ENCODE measurements around the gene SRPX2.

The SRPX2 gene

DNA sequence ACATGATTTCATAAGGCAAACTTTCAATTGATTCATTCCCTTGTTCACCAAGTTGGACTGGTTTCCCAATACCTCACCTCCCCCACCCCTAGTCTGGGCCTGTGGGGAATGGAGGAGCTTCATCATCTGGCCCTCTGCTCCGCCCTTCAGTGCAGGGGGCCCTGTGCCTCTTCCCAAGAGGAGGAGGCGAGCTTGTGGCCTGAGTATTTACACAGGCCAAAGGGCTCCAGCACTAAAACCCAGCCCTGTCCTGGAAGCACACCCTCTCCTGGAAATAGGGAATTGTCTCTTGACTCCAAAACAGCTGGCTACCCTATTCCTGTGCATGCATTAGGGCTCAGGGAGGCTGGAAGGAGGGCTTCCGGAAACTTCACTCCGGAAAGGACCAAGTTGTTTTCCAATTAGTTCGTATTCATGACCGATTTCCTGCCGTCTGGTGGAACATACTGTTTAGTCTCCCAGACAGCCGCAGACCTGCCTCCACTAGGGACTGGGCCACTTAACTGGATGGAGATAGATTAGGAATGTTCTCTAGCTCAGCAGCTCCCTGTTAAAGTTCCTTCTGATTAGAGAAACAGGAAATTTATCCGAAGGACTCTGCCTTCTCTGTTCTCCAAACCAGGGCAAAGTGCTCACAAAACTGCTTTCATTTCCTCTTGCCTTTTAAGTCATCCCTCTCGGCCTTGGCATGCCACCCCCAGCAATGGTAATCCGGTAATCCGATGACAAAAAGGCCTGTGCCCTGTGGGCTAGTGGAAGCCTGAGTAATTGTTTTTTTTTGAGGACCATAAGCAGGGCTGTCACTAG lies 5.8 kb downstream of the SRPX2 start:
- no peak for DNase-seq (ENCODE audit: low spot score)

DNA sequence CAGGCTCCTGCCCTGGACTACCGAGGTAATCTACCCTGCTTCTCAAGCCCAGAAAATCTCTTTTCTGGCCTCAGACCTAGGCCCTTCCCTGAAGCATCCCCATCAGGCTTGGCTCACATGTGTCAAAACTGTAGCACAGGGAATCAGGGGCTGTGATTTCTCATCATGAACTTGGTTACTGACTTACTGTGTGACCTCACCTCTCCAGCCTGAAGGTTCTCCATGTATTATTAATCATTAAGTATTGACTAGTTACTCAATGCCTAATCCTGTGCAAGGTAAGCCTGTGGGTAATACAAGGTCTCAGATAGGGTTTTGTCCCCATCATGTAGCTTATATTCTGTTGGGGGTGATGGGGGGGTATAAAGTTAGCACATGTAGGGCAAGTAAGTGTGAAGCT lies 6.8 kb downstream of the SRPX2 start:
- DNase-seq (ENCODE audit: low spot score): no peak

DNA sequence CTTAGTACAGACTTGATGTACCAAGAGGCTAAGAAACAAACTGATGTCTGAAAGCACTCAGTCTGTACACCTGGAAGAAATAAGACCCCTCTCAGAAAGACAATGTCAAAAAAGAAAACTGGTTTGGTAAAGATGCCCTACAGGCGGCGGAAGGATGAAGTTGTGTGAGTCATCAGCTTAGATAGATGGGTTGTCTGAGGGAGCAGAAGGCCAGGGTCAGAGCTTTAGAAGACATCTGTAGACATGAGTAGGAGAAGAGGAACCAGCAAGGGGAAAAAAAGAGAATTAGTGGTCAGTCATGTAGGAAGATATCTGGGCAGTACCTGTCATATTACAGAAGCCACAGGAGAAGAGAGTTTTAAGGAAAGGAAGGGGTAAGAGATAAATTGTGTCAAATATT lies 8.3 kb downstream of the SRPX2 start:
- no peak for DNase-seq (ENCODE audit: low spot score)

DNA sequence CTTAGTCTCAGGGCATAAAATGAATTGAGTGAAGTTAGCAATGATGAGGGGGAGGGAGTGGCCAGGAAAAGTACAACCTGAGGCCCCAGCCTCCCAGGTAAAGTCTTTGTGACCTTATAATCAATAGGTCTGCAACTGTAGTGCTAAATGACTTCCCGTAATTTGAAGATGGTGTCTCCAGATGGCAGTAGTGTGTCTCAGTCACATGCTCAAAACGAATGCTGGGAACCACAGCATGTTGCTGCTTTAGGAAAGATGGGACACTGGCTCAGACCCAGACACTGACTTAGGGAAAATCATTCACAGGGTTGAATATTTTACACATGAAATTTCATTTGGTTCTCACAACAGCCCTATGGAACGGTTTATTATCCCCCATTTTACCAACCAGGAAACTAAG lies 10.3 kb downstream of the SRPX2 start:
- DNase-seq (ENCODE audit: low spot score): no peak

DNA sequence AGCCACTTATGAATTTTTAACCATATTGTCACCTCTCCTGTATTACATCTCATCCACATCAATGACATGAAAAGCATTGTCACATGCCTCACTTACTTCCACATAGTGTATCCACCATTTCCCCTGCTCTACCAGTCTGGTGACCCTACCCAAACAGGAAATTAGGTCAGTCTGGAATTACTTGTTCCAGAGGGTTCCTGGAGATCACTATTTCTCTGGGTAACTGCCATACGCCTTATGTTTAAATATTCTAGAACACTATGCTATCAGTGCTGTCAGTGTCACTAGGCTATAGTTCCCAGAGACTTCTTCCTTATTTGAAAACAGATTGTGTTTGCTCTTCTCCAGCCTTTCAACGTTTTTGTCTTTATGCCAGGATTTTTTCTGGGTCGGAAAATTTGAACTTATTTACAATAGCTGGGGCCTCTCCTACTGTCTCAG lies 15.0 kb downstream of the SRPX2 start:
- DNase-seq (ENCODE audit: low spot score): no peak

DNA sequence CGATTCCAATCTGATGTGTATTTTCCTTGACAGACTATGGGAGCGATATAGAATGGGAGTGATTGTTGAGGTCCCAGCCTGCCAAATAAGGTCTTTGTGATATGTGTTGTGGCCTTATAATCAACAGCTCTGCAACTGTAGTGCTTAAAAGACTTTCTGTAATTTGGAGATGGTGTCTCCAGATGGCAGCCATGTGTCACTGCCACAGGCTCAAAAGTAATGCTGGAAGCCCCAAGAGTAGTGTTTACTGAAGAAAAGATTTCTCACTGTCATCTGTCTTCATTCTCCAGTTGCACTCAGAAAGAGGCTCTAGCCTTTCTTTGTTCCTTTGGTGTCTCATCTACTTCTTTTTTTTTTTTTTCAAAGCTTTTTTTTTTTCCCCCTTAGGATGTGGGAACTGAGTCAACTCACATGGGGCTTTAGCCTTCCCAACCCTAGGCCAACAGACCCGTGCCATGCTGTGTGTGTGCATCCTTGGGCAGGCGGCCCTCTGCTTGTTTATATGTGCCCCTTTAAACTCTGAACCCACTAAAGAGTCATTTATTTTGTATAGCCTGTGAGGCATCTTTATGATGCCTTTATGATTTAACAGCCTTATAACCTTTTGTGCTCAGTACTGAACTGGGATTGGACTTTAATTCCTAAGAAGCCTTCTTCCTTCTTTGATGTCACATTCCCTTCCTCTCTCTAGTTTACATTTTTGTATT lies 15.6 kb downstream of the SRPX2 start:
- DNase-seq (ENCODE audit: low spot score): no peak

DNA sequence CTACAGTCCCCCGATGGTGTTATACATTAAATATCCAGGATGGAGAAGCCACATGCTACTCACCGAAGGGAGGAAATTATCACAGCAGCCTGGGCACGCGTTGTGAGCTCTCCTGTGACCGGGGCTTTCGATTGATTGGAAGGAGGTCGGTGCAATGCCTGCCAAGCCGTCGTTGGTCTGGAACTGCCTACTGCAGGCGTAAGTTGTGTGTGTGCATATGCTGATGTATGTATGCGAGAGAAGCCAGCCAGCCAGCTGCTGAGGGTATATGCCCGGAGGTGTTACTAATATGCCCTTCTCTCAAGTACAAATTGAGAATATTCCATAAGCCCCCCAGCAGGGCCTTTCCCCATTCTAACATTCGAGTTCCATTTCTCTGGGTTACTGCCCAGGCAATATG lies 18.2 kb downstream of the SRPX2 start:
- DNase-seq (ENCODE audit: low spot score): no peak

DNA sequence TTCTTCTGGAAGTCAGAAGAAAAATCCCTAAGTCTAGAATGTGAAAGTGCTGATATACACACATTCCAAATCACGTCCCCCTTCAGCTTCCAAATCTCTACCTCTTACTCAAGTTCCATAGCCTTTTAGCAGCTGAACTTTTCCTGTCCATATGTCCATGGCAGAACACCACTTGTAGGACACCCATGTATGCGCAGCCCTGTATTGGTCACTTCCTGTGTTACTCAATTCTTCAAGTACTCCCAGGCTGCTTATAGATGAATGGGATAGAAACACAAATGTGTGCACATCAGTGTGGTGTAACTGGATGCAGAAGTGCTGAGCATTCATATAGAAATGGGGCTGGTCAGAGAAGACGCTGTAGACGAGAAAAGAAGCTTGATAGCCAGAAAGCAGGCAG lies 18.8 kb downstream of the SRPX2 start:
- no peak for DNase-seq (ENCODE audit: low spot score)

DNA sequence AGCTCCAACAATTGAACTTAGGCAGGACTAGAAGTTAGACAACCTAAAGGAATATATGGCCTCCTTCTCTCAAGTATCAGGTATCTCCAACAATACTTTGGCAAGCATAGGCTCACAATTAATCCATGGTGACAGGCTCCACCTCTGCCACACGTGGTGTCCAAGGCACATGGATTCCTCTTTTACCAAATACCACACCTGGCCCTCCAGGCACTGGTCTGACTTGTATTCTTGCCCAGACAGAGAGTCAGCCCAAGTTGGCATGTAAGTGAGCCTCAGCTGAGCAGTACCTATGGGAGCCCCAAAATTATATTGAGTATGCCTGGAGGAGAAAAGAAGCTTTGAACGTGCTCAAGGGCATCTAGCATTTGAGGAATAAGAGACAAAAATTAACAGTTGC lies 19.6 kb downstream of the SRPX2 start:
- no peak for DNase-seq (ENCODE audit: low spot score)

DNA sequence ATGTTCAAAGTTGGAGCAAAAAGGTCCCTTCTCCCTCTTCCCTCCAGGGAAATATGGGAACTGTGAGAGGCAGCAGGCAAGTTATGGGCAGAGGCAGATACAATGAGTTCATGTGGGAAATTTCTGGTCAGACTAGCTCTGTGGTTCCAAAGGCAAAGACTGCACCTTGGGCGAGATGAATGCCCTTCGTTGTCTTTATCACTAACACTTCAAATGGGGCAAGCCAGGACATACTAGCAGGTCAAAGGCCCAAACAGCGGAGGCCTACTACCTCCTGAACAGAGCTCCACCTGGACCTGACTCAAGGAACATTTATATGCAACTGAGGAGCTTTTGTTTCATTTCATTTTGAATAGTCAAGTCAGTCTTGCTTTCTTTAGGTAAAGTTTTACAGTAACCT lies 29.0 kb downstream of the SRPX2 start:
- DNase-seq (ENCODE audit: low spot score): no peak

DNA sequence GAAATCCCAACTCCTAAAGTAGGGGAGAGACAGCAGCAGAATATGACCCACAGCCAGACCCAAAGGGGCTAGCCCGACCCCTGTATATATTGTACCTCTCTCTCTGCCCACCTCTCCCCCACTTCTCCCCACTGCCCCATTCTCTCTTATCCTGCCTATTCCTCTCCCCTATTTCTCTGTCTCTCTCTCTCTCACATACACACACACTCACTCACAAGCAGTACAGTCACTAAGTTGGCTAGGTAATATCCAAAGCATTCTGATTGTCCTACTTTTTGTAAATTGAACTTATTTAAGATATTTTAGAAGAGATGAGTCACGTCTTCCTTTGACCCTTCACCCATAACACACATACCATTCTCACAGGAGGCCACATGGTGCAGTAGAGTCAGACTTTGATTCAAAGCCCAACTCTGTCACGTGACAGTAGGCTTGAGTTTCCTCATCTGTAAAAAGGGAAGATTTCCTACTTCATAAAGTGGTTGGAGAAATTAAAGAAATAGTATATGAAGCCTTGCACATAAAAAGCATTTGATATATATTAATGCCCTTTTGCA lies 29.5 kb downstream of the SRPX2 start:
- DNase-seq (ENCODE audit: low spot score): no peak

DNA sequence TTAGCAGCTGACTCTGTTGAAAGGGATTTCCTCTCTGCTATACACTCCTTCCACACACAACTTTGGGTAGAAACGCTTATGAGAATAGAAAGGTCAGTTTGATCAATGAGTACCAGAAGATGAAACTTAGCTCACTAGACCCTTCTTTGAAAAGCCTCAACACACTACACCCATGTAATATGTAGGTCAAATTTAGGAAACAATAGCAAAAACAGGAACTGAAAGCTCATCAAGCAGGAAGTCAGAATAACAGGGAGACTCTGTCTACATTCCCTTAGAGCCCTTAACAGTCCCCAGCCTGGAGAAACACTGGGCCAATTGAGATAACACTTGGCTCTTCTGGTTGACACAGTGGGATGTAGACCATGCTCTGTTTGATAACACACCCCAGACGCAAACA lies 30.7 kb downstream of the SRPX2 start:
- peak; percentile 11 for DNase-seq (ENCODE audit: low spot score)

DNA sequence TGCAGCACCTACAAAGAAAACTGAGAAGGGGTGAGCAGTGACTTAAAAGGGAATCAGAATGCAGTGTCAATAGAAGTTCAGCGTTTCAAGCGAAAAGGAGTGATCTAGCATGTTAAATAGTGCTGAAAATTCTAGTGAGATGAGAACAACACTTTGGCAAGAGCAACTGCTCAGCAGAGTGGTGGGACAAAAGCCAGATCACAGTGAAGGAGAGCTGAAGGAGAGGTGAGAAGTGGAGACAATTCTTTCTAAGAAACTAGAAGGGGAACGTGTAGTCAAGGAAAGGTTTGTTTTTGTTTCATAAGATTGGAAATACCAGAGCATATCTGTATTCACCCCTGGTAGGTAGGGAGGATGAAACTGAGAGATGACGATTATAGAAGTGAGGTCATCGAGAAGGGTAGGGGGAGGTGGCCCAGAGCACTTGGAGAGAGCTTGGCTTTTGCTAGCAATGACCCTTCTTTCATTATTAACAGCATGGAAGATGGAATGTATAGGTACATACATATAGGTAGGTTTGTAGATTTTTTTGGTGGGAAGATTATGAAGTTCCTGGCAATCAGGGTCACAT lies 33.7 kb downstream of the SRPX2 start:
- DNase-seq (ENCODE audit: low spot score): no peak

DNA sequence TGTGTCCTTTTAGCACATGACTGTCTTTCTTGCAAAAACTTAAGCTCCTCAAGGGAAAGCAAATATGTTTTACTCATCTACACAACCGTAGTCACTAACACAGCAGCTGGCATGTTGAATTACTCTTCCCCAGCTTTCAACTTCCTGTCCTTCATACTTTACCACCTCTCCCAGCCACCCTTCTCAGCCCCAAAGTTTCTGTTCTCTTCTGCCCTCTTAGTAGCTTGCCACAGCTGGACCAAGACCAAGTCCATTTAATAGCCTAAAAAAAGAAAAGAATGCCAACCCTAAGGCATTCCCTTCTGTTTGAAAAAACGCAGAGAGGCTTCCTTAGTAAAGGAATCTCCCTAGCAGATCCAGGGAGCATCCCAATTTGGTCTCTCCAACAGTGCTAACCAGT lies 36.8 kb downstream of the SRPX2 start:
- DNase-seq (ENCODE audit: low spot score): no peak

DNA sequence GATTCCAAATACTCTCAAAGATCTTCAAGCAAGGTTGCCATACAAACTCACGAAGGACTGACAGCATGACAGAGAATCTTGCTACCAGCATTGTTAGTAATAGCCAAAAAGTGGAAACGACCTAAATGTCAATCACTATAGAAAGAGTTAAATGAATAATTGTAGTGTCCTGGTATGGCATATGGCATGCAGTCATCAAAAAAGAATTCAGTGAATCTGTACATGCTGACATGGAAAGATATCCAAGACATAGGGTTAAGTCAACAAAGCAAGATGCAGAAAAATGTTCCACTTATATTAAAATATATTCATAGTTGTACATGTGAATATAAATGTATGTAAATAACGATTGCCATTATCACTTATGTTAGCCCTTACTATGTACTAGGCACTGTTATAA lies 37.6 kb downstream of the SRPX2 start:
- DNase-seq (ENCODE audit: low spot score): no peak

DNA sequence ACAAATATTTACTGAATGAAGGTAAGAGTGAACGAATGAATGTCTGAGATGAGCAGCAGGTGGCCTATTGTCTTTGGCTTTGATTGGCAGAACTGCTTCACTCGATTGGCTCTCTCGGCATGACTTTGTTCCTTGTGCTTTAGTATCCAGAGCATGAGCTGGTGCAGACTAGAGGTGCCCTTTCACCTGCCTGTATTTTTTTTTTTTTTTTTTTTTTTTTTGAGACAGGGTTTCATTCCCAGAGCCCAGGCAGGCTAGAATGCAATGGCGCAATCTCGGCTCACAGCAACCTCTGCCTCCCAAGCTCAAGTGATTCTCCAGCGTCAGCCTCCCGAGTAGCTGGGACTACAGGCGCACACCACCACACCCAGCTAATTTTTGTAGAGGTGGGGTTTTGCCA lies 38.9 kb downstream of the SRPX2 start:
- no peak for DNase-seq (ENCODE audit: low spot score)

DNA sequence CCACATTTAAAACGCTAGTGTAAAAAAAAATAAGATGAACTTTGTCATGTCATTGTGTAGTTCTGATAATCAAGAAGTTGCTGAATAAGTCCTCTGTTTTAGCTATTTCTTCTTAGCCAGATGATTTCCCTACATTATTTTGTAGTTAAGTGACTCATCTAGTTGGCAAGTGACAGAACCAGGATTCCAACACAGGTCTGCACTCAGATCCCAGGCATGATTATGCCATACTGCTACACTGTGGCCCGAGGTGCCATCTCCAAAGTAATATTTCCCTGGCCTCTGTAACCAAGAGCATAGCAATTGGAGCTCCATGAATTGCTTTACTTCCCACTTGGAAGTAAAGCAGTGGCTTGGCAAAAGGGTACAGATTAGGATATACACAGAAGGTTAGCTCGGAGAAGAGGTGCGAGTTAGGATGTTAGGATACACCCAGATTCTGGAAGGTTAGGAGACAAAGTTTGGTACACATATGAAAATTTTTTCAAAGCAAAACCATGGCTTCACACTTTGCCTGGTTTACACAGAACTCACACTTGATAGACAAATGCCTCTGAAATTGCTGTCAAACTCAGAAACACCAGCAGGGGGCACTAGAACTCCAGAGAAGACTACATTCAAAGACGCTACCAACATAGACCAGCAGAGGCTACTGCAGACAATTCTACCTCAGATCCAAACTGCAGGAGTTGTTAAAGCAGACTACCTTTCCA lies 41.4 kb downstream of the SRPX2 start:
- peak; percentile 54 for DNase-seq (ENCODE audit: low spot score)

DNA sequence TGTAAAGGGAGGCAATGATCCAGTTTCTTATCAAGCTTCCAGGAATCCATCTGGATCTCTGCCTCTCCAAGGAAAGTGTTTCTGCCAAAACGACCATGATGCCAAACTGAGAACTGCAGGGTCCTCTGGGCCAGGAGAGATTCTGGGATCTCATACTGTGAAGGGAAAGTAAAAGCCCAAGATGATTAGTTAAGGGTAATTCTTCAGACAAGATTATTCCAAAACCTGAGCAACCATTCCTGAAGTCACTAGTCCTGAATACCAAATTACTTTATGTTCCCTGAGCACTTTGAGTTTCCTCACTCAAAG lies 42.0 kb downstream of the SRPX2 start:
- no peak for DNase-seq (ENCODE audit: low spot score)

DNA sequence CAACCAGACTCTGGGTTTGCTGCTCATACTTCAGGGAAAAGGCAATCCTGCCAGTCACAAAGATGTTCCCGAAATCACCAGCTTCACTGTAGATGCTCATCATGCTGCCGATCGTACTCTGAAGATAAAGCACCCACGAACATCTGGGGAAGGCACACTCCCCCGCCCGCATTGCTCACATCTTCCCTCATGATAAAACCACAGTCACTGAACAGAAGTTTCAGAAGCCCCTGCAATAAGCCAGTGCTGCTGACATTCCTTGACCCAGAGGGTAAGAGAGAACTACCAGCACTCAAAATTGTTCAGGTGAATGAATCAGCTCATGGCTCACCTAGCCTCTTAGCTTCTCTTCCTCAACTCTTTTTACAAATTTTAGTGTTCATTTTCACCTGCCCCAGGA lies 43.1 kb downstream of the SRPX2 start:
- DNase-seq (ENCODE audit: low spot score): peak; percentile 12

DNA sequence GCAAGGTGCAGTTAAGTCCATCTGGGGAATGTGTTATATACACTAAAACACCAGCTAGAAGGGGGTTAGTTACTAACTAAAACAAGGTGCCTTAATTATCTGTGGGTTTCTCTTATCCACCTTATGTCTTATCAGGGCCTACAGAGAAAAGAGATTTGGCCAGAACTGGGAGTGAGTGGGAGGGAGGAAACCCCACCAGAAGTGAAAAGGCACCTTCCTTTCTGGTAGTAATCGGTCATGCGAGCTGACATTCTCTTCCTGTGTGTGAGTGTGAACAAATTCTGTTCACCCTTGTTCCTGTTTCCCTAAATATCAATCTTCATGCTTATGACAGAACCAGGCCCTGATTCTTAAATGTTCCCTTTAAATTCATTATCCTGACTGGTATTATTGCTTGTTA lies 43.5 kb downstream of the SRPX2 start:
- DNase-seq (ENCODE audit: low spot score): peak; percentile 6

DNA sequence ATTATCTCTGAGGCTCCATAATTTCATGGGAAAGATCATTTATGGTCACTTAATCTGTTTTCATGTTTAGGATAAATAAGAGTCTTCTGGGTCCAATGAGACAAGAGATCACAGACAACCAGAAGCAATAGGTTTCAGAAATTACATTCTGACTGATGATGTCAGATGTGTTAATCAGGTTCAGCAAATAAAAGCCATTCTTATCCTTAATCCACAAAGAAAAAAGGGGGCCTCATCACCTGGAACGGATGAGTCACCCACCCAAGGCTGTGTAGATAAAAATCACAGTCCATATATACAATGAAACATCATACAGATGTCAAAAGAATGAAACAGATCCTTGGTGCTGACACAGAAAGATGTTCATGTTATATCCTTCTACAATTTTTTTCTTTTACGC lies 51.3 kb downstream of the SRPX2 start:
- DNase-seq (ENCODE audit: low spot score): no peak

DNA sequence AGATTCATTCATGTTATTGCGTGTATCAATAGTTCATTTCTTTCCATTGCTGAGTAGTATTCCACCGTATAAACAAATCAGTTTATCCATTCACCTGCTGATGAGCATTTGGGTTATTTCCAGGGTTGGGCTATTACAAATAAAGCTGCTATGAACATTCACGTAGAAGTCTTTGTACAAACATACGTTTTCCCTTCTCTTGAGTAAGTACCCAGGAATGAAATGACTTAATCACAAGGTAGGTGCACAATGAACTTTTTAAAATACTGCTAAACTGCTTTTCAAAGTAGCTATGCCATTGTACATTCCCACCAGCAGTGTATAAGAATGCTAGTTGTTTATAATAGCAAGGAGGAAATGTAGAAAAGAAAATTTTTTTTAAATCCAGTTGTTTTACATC lies 52.0 kb downstream of the SRPX2 start:
- DNase-seq (ENCODE audit: low spot score): no peak
